WTC11 (cell line): ENCODE data around the gene SYNGR2. TPM values are rescaled to one million over a fixed set of nuclear protein-coding genes. Genes with fewer than 3 reads are reported as not detected.

Source experiments
- ATAC-seq: fragments of 200-7000 bp; cut with Tn5 transposase; 2 replicates; pipeline ENCODE4 v1.10.0; 2021; ENCODE audit warnings: mild to moderate bottlenecking, moderate library complexity
- CTCF ChIA-PET: fragments of 300-600 bp; sonication (Branson Sonifier 250); formaldehyde crosslinking; loops from one replicate; lab custom pipeline; 2021; ENCODE audit warnings: antibody characterized with exemption; lab: Charles Lee
- POLR2A ChIA-PET: fragments of 350-600 bp; sonication (Branson Sonifier 250); formaldehyde crosslinking; loops from one replicate; lab custom pipeline; 2021; ENCODE audit warnings: antibody characterized with exemption; lab: Charles Lee
- DNase-seq: peaks from one replicate; pipeline ENCODE4 v3.0.0; 2021; ENCODE audit warnings: low spot score
- H3K27ac Mint-ChIP-seq: 2 replicates; pipeline ENCODE4 v1.8.0; 2021; ENCODE audit warnings: mixed read lengths
- H3K27me3 Mint-ChIP-seq: 2 replicates; pipeline ENCODE4 v1.8.0; 2021; ENCODE audit warnings: low read depth, mild to moderate bottlenecking, moderate library complexity, mixed read lengths
- H3K36me3 Mint-ChIP-seq: 2 replicates; pipeline ENCODE4 v1.8.0; 2021; ENCODE audit warnings: mixed read lengths
- H3K4me1 Mint-ChIP-seq: 2 replicates; pipeline ENCODE4 v1.8.0; 2022; ENCODE audit warnings: mixed read lengths
- H3K4me3 Mint-ChIP-seq: 2 replicates; pipeline ENCODE4 v1.8.0; 2021; ENCODE audit warnings: mild to moderate bottlenecking, moderate library complexity, mixed read lengths
- H3K9me3 Mint-ChIP-seq: 2 replicates; pipeline ENCODE4 v1.8.0; 2021; ENCODE audit warnings: mixed read lengths
- ATF1 ChIP-seq: sonication (generic); formaldehyde crosslinking; IDR thresholded peaks from 2 replicates; pipeline ENCODE4 v1.8.1; 2023; ENCODE audit warnings: mild to moderate bottlenecking, moderate library complexity, missing genetic modification reagents
- CREM ChIP-seq: sonication (generic); formaldehyde crosslinking; IDR thresholded peaks from 2 replicates; pipeline ENCODE4 v1.8.1; 2022; ENCODE audit warnings: mild to moderate bottlenecking, missing genetic modification reagents, moderate library complexity
- ETV6 ChIP-seq: sonication (generic); formaldehyde crosslinking; IDR thresholded peaks from 2 replicates; pipeline ENCODE4 v1.8.1; 2022; ENCODE audit warnings: mild to moderate bottlenecking, missing genetic modification reagents
- FOXJ3 ChIP-seq: sonication (generic); formaldehyde crosslinking; IDR thresholded peaks from 2 replicates; pipeline ENCODE4 v1.9.0; 2021; ENCODE audit warnings: missing genetic modification reagents, mild to moderate bottlenecking, borderline replicate concordance
- GABPB1 ChIP-seq: sonication (generic); formaldehyde crosslinking; IDR thresholded peaks from 2 replicates; pipeline ENCODE4 v1.8.1; 2023; ENCODE audit warnings: mild to moderate bottlenecking, missing genetic modification reagents
- GTF2I ChIP-seq: fragments of 250-450 bp; sonication (Bioruptor Pico); conservative IDR thresholded peaks from 2 replicates; pipeline ENCODE4 v1.4.0; 2021; ENCODE audit warnings: mild to moderate bottlenecking
- HMGA2 ChIP-seq: fragments of 250-450 bp; sonication (Bioruptor Pico); IDR thresholded peaks from 2 replicates; pipeline ENCODE4 v1.4.0; 2021; ENCODE audit warnings: mild to moderate bottlenecking, moderate library complexity
- NFATC4 ChIP-seq: fragments of 250-450 bp; sonication (Bioruptor Pico); IDR thresholded peaks from 2 replicates; pipeline ENCODE4 v1.9.0; 2021; ENCODE audit warnings: mild to moderate bottlenecking
- TEAD1 ChIP-seq: sonication (generic); formaldehyde crosslinking; IDR thresholded peaks from 2 replicates; pipeline ENCODE4 v1.8.0; 2022; ENCODE audit warnings: mild to moderate bottlenecking, missing genetic modification reagents
- ZNF396 ChIP-seq: fragments of 250-450 bp; sonication (Bioruptor Pico); IDR thresholded peaks from 2 replicates; pipeline ENCODE4 v1.8.0; 2021; ENCODE audit warnings: mild to moderate bottlenecking, moderate library complexity, borderline replicate concordance
- total RNA-seq: library from RNA; stranded (reverse); gene quantifications from 3 replicates; pipeline ENCODE4 v1.2.3, GENCODE V29; 2021
- TF ChIP-seq, protein P1 (sequence below): sonication (generic); formaldehyde crosslinking; IDR thresholded peaks from 2 replicates; pipeline ENCODE4 v1.8.1; 2022; ENCODE audit warnings: low read depth, mild to moderate bottlenecking, moderate library complexity, missing genetic modification reagents, borderline replicate concordance
- TF ChIP-seq, protein P2 (sequence below): sonication (generic); formaldehyde crosslinking; conservative IDR thresholded peaks from 2 replicates; pipeline ENCODE4 v1.8.1; 2023; ENCODE audit warnings: mild to moderate bottlenecking, low read depth, missing genetic modification reagents, moderate library complexity
- TF ChIP-seq, protein P3 (sequence below): fragments of 250-450 bp; sonication (Bioruptor Pico); IDR thresholded peaks from 2 replicates; pipeline ENCODE4 v1.9.0; 2021; ENCODE audit warnings: mild to moderate bottlenecking, borderline replicate concordance
- TF ChIP-seq, protein P4 (sequence below): sonication (generic); formaldehyde crosslinking; IDR thresholded peaks from 2 replicates; pipeline ENCODE4 v1.8.0; 2022; ENCODE audit warnings: missing genetic modification reagents
- TF ChIP-seq, protein P5 (sequence below): fragments of 250-450 bp; sonication (Bioruptor Pico); IDR thresholded peaks from 2 replicates; pipeline ENCODE4 v1.9.0; 2021; ENCODE audit warnings: moderate library complexity, mild to moderate bottlenecking, inconsistent platforms, borderline replicate concordance
- TF ChIP-seq, protein P6 (sequence below): sonication (generic); formaldehyde crosslinking; IDR thresholded peaks from 2 replicates; pipeline ENCODE4 v1.8.1; 2023; ENCODE audit warnings: mild to moderate bottlenecking, moderate library complexity, missing genetic modification reagents
- TF ChIP-seq, protein P7 (sequence below): fragments of 250-450 bp; sonication (Bioruptor Pico); IDR thresholded peaks from 2 replicates; pipeline ENCODE4 v1.9.0; 2021; ENCODE audit warnings: mild to moderate bottlenecking

Gene SYNGR2
- total RNA-seq, 1 experiment from 2014 or later: 47.7 TPM

DNA sequence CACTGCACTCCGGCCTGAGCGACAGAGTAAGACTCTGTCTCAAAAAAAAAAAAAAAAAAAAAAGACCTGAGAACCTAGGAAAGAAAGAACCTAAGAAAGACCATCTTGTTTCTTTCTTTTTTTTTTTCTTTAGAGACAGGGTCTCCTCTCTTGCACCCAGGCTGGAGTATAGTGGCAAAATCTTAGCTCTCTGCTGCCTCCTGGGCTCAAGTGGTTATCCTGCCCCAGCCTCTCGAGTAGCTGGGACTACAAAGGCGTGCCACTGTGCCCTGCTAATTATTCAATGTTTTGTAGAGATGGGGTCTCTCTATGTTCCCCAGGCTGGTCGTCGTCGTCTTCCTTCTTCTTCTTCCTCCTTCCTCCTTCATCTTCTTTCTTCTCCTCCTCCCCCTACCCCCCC lies 37.9 kb downstream of the SYNGR2 start:
- H3K27ac Mint-ChIP-seq: no peak overlapping the region
- ChIA-PET CTCF (interaction anchor here (0.7 to 3.4 kb wide), 21 partner anchors 12 to 691 kb away, joined by 3 to 20 read pairs (median 4); partner anchors contain the start of genes AFMID and TK1), POLR2A (interaction anchor here (0.6 to 1.1 kb wide), 2 partner anchors 20 to 699 kb away, joined by 3 to 13 read pairs; partner anchors contain the start of gene TK1)
- H3K27me3 Mint-ChIP-seq: no peaks in the 10 kb centered on the region
- no peaks in the 10 kb centered on the region for H3K9me3 Mint-ChIP-seq
- ATAC-seq (peak; percentile 88), DNase-seq (no peak)
- TF ChIP-seq ETV6: no peak
- no peak for TF ChIP-seq ATF1
- TF ChIP-seq, protein P1, sequence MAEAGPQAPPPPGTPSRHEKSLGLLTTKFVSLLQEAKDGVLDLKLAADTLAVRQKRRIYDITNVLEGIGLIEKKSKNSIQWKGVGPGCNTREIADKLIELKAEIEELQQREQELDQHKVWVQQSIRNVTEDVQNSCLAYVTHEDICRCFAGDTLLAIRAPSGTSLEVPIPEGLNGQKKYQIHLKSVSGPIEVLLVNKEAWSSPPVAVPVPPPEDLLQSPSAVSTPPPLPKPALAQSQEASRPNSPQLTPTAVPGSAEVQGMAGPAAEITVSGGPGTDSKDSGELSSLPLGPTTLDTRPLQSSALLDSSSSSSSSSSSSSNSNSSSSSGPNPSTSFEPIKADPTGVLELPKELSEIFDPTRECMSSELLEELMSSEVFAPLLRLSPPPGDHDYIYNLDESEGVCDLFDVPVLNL: no peak
- no peak overlapping the region for H3K4me3 Mint-ChIP-seq
- H3K36me3 Mint-ChIP-seq: peaks cover 22% of the 10 kb centered on the region
- H3K4me1 Mint-ChIP-seq: no peaks in the 10 kb centered on the region

DNA sequence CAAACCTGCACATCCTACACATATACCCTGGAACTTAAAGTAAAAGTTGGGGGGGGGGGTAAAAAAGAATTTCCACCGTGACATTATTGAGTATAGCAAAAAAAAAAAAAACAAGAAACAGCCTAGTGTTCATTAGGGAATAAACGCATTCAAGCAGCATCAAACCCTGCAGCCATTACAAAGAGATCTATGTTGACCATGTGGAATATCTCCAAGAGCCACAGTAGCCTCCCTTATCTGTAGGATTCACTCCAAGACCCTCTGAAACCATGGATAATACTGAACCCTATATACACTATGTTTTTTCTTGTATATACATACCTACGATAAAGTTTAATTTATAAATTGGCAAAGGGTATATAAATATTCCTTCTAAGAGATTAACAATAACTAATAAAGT lies 40.1 kb downstream of the SYNGR2 start:
- Mint-ChIP-seq H3K9me3 (no peaks in the 10 kb centered on the region), H3K27ac (no peak overlapping the region), H3K4me3 (no peak overlapping the region), H3K27me3 (peaks cover under 1% of the 10 kb centered on the region; the same call in 1 of the 2 replicates), H3K4me1 (no peaks in the 10 kb centered on the region), H3K36me3 (peaks cover 14% of the 10 kb centered on the region)
- DNase-seq (no peak), ATAC-seq (no peak)
- TF ChIP-seq, protein P2, sequence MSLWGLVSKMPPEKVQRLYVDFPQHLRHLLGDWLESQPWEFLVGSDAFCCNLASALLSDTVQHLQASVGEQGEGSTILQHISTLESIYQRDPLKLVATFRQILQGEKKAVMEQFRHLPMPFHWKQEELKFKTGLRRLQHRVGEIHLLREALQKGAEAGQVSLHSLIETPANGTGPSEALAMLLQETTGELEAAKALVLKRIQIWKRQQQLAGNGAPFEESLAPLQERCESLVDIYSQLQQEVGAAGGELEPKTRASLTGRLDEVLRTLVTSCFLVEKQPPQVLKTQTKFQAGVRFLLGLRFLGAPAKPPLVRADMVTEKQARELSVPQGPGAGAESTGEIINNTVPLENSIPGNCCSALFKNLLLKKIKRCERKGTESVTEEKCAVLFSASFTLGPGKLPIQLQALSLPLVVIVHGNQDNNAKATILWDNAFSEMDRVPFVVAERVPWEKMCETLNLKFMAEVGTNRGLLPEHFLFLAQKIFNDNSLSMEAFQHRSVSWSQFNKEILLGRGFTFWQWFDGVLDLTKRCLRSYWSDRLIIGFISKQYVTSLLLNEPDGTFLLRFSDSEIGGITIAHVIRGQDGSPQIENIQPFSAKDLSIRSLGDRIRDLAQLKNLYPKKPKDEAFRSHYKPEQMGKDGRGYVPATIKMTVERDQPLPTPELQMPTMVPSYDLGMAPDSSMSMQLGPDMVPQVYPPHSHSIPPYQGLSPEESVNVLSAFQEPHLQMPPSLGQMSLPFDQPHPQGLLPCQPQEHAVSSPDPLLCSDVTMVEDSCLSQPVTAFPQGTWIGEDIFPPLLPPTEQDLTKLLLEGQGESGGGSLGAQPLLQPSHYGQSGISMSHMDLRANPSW (CRISPR knock-in tag): no peak
- POLR2A ChIA-PET: no interaction called here
- CTCF ChIA-PET: interaction anchor here (3.4 kb wide), 1 partner anchor 34 kb away, joined by 10 read pairs; no protein-coding TSS in a partner anchor

DNA sequence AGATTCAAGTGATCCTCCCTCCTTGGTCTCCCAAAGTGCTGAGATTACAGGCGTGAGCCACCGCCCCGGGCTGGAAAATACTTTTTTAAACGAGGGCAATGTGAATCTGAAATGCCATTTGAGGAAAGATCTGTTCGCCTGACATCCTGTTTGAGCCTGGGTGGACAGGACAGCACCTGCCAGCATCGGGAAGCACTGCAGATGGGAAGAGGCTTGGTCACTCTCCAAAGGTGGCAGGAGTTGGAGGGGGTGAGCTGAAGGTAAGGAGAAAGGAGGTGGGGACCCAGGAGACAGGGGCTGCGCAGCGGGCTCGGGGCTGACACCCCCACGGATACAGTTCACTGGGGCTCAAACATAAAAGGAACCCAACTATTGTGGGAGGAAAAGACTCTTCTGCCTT lies 41.7 kb downstream of the SYNGR2 start:
- POLR2A ChIA-PET: no interaction called here
- TF ChIP-seq GTF2I (CRISPR knock-in tag) (no peak), FOXJ3 (CRISPR knock-in tag) (no peak), TEAD1 (CRISPR knock-in tag) (no peak), CREM (CRISPR knock-in tag) (no peak), NFATC4 (no peak), HMGA2 (CRISPR knock-in tag) (no peak), GABPB1 (no peak), ZNF396 (CRISPR knock-in tag) (no peak)
- TF ChIP-seq, protein P3, sequence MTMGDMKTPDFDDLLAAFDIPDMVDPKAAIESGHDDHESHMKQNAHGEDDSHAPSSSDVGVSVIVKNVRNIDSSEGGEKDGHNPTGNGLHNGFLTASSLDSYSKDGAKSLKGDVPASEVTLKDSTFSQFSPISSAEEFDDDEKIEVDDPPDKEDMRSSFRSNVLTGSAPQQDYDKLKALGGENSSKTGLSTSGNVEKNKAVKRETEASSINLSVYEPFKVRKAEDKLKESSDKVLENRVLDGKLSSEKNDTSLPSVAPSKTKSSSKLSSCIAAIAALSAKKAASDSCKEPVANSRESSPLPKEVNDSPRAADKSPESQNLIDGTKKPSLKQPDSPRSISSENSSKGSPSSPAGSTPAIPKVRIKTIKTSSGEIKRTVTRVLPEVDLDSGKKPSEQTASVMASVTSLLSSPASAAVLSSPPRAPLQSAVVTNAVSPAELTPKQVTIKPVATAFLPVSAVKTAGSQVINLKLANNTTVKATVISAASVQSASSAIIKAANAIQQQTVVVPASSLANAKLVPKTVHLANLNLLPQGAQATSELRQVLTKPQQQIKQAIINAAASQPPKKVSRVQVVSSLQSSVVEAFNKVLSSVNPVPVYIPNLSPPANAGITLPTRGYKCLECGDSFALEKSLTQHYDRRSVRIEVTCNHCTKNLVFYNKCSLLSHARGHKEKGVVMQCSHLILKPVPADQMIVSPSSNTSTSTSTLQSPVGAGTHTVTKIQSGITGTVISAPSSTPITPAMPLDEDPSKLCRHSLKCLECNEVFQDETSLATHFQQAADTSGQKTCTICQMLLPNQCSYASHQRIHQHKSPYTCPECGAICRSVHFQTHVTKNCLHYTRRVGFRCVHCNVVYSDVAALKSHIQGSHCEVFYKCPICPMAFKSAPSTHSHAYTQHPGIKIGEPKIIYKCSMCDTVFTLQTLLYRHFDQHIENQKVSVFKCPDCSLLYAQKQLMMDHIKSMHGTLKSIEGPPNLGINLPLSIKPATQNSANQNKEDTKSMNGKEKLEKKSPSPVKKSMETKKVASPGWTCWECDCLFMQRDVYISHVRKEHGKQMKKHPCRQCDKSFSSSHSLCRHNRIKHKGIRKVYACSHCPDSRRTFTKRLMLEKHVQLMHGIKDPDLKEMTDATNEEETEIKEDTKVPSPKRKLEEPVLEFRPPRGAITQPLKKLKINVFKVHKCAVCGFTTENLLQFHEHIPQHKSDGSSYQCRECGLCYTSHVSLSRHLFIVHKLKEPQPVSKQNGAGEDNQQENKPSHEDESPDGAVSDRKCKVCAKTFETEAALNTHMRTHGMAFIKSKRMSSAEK (CRISPR knock-in tag): no peak
- TF ChIP-seq, protein P4, sequence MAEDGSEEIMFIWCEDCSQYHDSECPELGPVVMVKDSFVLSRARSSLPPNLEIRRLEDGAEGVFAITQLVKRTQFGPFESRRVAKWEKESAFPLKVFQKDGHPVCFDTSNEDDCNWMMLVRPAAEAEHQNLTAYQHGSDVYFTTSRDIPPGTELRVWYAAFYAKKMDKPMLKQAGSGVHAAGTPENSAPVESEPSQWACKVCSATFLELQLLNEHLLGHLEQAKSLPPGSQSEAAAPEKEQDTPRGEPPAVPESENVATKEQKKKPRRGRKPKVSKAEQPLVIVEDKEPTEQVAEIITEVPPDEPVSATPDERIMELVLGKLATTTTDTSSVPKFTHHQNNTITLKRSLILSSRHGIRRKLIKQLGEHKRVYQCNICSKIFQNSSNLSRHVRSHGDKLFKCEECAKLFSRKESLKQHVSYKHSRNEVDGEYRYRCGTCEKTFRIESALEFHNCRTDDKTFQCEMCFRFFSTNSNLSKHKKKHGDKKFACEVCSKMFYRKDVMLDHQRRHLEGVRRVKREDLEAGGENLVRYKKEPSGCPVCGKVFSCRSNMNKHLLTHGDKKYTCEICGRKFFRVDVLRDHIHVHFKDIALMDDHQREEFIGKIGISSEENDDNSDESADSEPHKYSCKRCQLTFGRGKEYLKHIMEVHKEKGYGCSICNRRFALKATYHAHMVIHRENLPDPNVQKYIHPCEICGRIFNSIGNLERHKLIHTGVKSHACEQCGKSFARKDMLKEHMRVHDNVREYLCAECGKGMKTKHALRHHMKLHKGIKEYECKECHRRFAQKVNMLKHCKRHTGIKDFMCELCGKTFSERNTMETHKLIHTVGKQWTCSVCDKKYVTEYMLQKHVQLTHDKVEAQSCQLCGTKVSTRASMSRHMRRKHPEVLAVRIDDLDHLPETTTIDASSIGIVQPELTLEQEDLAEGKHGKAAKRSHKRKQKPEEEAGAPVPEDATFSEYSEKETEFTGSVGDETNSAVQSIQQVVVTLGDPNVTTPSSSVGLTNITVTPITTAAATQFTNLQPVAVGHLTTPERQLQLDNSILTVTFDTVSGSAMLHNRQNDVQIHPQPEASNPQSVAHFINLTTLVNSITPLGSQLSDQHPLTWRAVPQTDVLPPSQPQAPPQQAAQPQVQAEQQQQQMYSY (CRISPR knock-in tag): no peak
- TF ChIP-seq, protein P5, sequence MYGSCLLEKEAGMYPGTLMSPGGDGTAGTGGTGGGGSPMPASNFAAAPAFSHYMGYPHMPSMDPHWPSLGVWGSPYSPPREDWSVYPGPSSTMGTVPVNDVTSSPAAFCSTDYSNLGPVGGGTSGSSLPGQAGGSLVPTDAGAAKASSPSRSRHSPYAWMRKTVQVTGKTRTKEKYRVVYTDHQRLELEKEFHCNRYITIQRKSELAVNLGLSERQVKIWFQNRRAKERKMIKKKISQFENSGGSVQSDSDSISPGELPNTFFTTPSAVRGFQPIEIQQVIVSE (CRISPR knock-in tag): no peak
- TF ChIP-seq, protein P6, sequence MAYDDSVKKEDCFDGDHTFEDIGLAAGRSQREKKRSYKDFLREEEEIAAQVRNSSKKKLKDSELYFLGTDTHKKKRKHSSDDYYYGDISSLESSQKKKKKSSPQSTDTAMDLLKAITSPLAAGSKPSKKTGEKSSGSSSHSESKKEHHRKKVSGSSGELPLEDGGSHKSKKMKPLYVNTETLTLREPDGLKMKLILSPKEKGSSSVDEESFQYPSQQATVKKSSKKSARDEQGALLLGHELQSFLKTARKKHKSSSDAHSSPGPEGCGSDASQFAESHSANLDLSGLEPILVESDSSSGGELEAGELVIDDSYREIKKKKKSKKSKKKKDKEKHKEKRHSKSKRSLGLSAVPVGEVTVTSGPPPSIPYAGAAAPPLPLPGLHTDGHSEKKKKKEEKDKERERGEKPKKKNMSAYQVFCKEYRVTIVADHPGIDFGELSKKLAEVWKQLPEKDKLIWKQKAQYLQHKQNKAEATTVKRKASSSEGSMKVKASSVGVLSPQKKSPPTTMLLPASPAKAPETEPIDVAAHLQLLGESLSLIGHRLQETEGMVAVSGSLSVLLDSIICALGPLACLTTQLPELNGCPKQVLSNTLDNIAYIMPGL (CRISPR knock-in tag): no peak
- TF ChIP-seq, protein P7, sequence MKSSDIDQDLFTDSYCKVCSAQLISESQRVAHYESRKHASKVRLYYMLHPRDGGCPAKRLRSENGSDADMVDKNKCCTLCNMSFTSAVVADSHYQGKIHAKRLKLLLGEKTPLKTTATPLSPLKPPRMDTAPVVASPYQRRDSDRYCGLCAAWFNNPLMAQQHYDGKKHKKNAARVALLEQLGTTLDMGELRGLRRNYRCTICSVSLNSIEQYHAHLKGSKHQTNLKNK (CRISPR knock-in tag): no peak

More for the DNA sequence above, 41.7 kb downstream of the SYNGR2 start:
- ATAC-seq (no peak), DNase-seq (no peak)
- Mint-ChIP-seq H3K4me1 (0 out of 2 replicates have a peak, but pooled peaks cover 5% of the 10 kb centered on the region), H3K27me3 (peaks cover 5% of the 10 kb centered on the region; the same call in 1 of the 2 replicates), H3K27ac (no peak overlapping the region), H3K36me3 (peaks cover 4% of the 10 kb centered on the region), H3K4me3 (no peak overlapping the region), H3K9me3 (no peaks in the 10 kb centered on the region)
- CTCF ChIA-PET: interaction anchor here (0.6 kb wide), 1 partner anchor 42 kb away, joined by 5 read pairs; no protein-coding TSS in a partner anchor
